ENCODE results near the gene SAFB. TPM values are rescaled to one million over a fixed set of nuclear protein-coding genes. Genes with fewer than 3 reads are reported as not detected.

SAFB gene
- total and polyA plus RNA-seq, 5 donors from 2014 or later = 36.9 to 204 (median 54.9) TPM

GRCh38 chr19:5678071-5678718, 55.3 kb downstream of the SAFB start:
- no peaks in the 10 kb centered on the region for H3K36me3 ChIP-seq (ENCODE audit: control insufficient read depth, insufficient read depth, low read length)
- no peak overlapping the region for H3K27ac ChIP-seq (ENCODE audit: insufficient read depth, low read length, poor library complexity, severe bottlenecking)
- Mint-ChIP-seq H3K4me3 (peak overlapping the region in 3 of 4 donors; percentile 13 to 51 (median 38)), H3K4me1 (peaks cover 0 to 30% (median 18%) of the 10 kb centered on the region in 4 donors), H3K9me3 (peaks cover 0 to 3% (median 0%) of the 10 kb centered on the region in 7 donors), H3K27ac (no peak overlapping the region), H3K36me3 (no peaks in the 10 kb centered on the region), H3K27me3 (peaks cover 6% of the 10 kb centered on the region)
- peaks cover 18% of the 10 kb centered on the region for H3K4me1 ChIP-seq (ENCODE audit: control insufficient read depth, insufficient read depth, low read length, poor library complexity, severe bottlenecking)
- DNase-seq (no peak), ATAC-seq (ENCODE audit: low read depth in 2 of 2) (no peak)
- no peaks in the 10 kb centered on the region for H3K27me3 ChIP-seq (ENCODE audit: control insufficient read depth, insufficient read depth, low read length)
- no peak overlapping the region for H3K4me3 ChIP-seq (ENCODE audit: low read depth, low read length)
- H3K9me3 ChIP-seq (ENCODE audit: control insufficient read depth in 2 of 2, low read length in 2 of 2) = no peaks in the 10 kb centered on the region

DNA sequence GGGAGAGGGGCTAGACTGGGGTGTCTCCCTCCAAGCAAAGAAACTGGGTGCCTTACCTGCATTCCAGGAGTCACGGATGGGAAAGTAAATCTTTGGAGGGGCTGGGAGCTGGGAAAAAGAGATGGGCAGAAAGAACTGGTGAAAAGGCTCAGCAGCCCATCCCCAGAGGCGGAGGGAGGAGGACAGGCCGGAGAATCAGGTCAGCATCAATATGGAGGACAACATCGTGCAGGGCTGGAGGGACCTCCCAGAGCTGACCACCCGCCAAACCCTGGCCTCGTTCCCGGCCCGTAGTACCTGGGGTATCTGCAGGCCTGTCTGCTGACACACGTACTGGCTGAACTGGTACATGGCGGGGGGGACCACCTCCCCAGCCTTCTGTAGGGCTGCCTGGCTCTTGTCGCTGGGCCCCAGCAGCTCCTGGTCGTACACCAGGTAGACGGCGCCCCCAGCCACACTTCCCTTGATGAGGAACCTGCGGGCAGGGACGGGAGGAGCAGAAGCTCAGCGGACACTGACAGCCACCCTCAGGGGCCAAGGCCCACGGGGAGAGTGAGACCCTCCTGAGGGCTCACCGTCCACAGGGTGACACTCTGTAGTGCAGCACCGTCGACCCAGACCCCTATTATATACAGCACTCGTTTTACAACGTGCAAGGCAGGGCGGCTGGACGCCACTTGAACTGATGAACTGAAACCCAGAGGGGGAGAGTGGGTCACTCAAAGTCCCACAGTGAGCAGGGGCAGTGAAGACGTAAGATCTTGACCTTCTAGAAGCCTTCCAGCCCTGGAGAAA, 56.6 kb downstream of the SAFB start:
- ATAC-seq (ENCODE audit: low read depth in 2 of 2) = no peak
- H3K27me3 ChIP-seq (ENCODE audit: control insufficient read depth, insufficient read depth, low read length) = no peaks in the 10 kb centered on the region
- peaks cover 8% of the 10 kb centered on the region for H3K27me3 Mint-ChIP-seq
- no peaks in the 10 kb centered on the region for H3K36me3 Mint-ChIP-seq
- H3K9me3 Mint-ChIP-seq = peaks cover 0 to 3% (median 0%) of the 10 kb centered on the region in 7 donors
- H3K27ac Mint-ChIP-seq = peak overlapping the region; percentile 92 to 100 (median 99)
- peak overlapping the region; percentile 80 for H3K4me3 ChIP-seq (ENCODE audit: low read depth, low read length)
- H3K36me3 ChIP-seq (ENCODE audit: control insufficient read depth, insufficient read depth, low read length) = no peaks in the 10 kb centered on the region
- H3K27ac ChIP-seq (ENCODE audit: insufficient read depth, low read length, poor library complexity, severe bottlenecking) = peak overlapping the region; percentile 97
- H3K9me3 ChIP-seq (ENCODE audit: control insufficient read depth in 2 of 2, low read length in 2 of 2) = no peaks in the 10 kb centered on the region
- peak in 1 of 3 donors; percentile 26 for DNase-seq
- peaks cover 18% of the 10 kb centered on the region for H3K4me1 ChIP-seq (ENCODE audit: control insufficient read depth, insufficient read depth, low read length, poor library complexity, severe bottlenecking)
- H3K4me1 Mint-ChIP-seq = peaks cover 0 to 35% (median 18%) of the 10 kb centered on the region in 4 donors
- H3K4me3 Mint-ChIP-seq = peak overlapping the region; percentile 92 to 94 (median 94)

GRCh38 chr19:5680084-5680436, 57.2 kb downstream of the SAFB start:
- Mint-ChIP-seq H3K27me3 (peaks cover 8% of the 10 kb centered on the region), H3K4me1 (peaks cover 0 to 35% (median 18%) of the 10 kb centered on the region in 4 donors), H3K36me3 (no peaks in the 10 kb centered on the region), H3K27ac (peak overlapping the region; percentile 92 to 100 (median 99)), H3K9me3 (peaks cover 0 to 3% (median 0%) of the 10 kb centered on the region in 7 donors), H3K4me3 (peak overlapping the region; percentile 92 to 94 (median 94))
- peak overlapping the region; percentile 97 for H3K27ac ChIP-seq (ENCODE audit: insufficient read depth, low read length, poor library complexity, severe bottlenecking)
- peaks cover 18% of the 10 kb centered on the region for H3K4me1 ChIP-seq (ENCODE audit: control insufficient read depth, insufficient read depth, low read length, poor library complexity, severe bottlenecking)
- H3K4me3 ChIP-seq (ENCODE audit: low read depth, low read length) = peak overlapping the region; percentile 80
- H3K27me3 ChIP-seq (ENCODE audit: control insufficient read depth, insufficient read depth, low read length) = no peaks in the 10 kb centered on the region
- H3K36me3 ChIP-seq (ENCODE audit: control insufficient read depth, insufficient read depth, low read length) = no peaks in the 10 kb centered on the region
- ATAC-seq (ENCODE audit: low read depth in 2 of 2) (no peak), DNase-seq (no peak)
- H3K9me3 ChIP-seq (ENCODE audit: control insufficient read depth in 2 of 2, low read length in 2 of 2) = no peaks in the 10 kb centered on the region

DNA sequence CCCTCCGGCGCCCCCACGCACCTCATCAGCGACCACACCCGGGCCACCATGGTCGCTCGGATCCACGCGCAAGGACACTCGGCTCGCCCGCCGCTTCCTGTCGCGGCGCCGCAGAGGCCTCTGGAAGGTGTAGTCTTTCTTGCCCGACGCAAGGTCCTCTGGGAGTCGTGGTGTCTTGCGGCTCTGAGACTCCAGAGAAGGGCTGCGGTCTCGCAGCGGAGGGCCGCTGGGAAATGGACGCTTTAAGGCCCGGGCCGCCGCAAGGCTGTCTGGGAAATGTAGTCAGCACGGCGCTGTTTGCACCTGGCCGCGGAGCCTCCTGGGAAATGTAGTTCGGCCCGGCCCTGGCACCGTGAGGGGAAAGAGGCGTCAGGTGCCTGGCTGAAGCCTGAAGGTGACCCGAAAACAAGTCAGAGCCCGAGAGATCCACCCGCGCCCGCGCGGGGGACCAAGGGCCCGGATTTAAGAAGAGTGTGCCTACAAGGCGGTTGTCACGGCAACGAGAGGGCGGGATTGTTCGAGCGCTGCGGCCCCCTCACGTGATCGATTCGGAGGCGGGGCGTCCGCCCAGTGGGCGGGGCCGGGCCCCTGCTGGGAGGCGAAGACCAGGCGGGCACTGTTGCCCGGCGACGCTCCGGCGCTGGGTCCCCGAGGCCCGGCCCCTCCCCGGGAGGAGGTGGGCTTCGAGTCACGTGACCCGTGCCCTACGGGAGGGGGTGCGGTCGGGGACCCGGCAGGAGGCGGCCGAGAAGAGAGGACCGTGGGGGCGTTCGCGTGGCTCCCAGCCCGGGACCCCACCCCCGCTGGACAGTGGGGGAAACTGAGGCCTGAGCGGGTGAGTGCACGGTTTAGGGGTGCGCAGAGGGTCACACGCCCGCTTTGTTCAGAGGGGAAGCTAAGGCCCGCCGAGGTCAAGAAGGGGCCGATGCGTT, 57.8 kb downstream of the SAFB start, which contains the start of the genes HSD11B1L and MICOS13:
HSD11B1L (plus strand) TSS at position 591 of the 932 bp plus-strand sequence. CDS start 3,806 bp downstream, outside the sequence.
MICOS13 (minus strand) TSS at position 80 of the 932 bp plus-strand sequence; CDS start at position 50, 30 bp downstream.
- peaks cover 0 to 35% (median 18%) of the 10 kb centered on the region in 4 donors for H3K4me1 Mint-ChIP-seq
- H3K4me1 ChIP-seq (ENCODE audit: control insufficient read depth, insufficient read depth, low read length, poor library complexity, severe bottlenecking) = peaks cover 18% of the 10 kb centered on the region
- peak within 1 kb of the TSS; percentile 92 to 94 (median 94) for H3K4me3 Mint-ChIP-seq
- DNase-seq (peak; percentile 97 to 99 (median 99)), ATAC-seq (ENCODE audit: low read depth in 2 of 2) (peak; percentile 95 to 97)
- H3K4me3 ChIP-seq (ENCODE audit: low read depth, low read length) = peak within 1 kb of the TSS; percentile 80
- peaks cover 8% of the 10 kb centered on the region for H3K27me3 Mint-ChIP-seq
- no peaks in the 10 kb centered on the region for H3K27me3 ChIP-seq (ENCODE audit: control insufficient read depth, insufficient read depth, low read length)
- H3K9me3 ChIP-seq (ENCODE audit: control insufficient read depth in 2 of 2, low read length in 2 of 2) = no peaks in the 10 kb centered on the region
- peak within 1 kb of the TSS; percentile 97 for H3K27ac ChIP-seq (ENCODE audit: insufficient read depth, low read length, poor library complexity, severe bottlenecking)
- H3K9me3 Mint-ChIP-seq = peaks cover 0 to 3% (median 0%) of the 10 kb centered on the region in 7 donors
- no peaks in the 10 kb centered on the region for H3K36me3 ChIP-seq (ENCODE audit: control insufficient read depth, insufficient read depth, low read length)
- H3K36me3 Mint-ChIP-seq = no peaks in the 10 kb centered on the region
- peak within 1 kb of the TSS; percentile 92 to 100 (median 99) for H3K27ac Mint-ChIP-seq

DNA sequence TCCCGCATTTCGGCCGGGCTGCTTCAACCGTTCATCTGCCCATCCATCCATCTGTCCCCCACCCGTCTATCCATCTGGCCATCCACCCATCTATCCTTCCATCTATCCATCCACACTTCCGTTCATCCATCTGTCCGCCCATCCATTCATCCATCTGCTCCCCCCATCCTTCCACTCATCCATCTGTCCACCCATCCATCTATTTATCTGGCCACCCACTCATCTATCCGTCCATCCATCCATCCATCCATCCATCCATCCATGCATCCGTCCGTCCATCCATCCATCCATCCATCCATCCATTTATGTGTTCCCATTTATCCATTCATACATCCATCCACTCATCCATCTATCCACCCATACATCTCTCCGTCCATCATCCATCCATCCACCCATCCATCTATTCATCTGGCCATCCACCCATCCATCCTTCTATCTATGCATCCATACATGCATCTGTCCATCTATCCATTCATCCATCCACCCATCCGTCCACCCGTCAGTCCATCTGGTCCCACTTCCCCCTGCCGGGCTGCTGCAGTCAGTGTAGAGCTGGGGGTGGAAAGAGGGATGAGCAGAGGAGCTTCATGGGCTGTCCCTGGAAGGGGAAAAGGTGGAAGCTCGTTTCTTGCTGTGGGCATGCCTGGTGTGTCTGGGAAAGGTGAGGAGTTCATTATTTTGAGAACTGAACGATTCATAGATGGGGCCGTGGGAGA, 58.7 kb downstream of the SAFB start:
- no peak overlapping the region for H3K4me3 ChIP-seq (ENCODE audit: low read depth, low read length)
- Mint-ChIP-seq H3K27me3 (peaks cover 8% of the 10 kb centered on the region), H3K4me3 (peak overlapping the region; percentile 29 to 86 (median 78)), H3K36me3 (no peaks in the 10 kb centered on the region), H3K4me1 (peaks cover 0 to 43% (median 18%) of the 10 kb centered on the region in 4 donors), H3K9me3 (peaks cover 0 to 4% (median 0%) of the 10 kb centered on the region in 7 donors), H3K27ac (peak overlapping the region; percentile 71 to 86 (median 82))
- H3K36me3 ChIP-seq (ENCODE audit: control insufficient read depth, insufficient read depth, low read length) = no peaks in the 10 kb centered on the region
- H3K4me1 ChIP-seq (ENCODE audit: control insufficient read depth, insufficient read depth, low read length, poor library complexity, severe bottlenecking) = peaks cover 23% of the 10 kb centered on the region
- no peak overlapping the region for H3K27ac ChIP-seq (ENCODE audit: insufficient read depth, low read length, poor library complexity, severe bottlenecking)
- no peaks in the 10 kb centered on the region for H3K27me3 ChIP-seq (ENCODE audit: control insufficient read depth, insufficient read depth, low read length)
- ATAC-seq (ENCODE audit: low read depth in 2 of 2) (no peak), DNase-seq (no peak)
- no peaks in the 10 kb centered on the region for H3K9me3 ChIP-seq (ENCODE audit: control insufficient read depth in 2 of 2, low read length in 2 of 2)

GRCh38 chr19:5682107-5682482, 59.2 kb downstream of the SAFB start:
- H3K36me3 Mint-ChIP-seq = no peaks in the 10 kb centered on the region
- Histone ChIP-seq H3K4me3 (ENCODE audit: low read depth, low read length) (no peak overlapping the region), H3K36me3 (ENCODE audit: control insufficient read depth, insufficient read depth, low read length) (no peaks in the 10 kb centered on the region), H3K4me1 (ENCODE audit: control insufficient read depth, insufficient read depth, low read length, poor library complexity, severe bottlenecking) (peaks cover 28% of the 10 kb centered on the region), H3K9me3 (ENCODE audit: control insufficient read depth in 2 of 2, low read length in 2 of 2) (no peaks in the 10 kb centered on the region), H3K27me3 (ENCODE audit: control insufficient read depth, insufficient read depth, low read length) (no peaks in the 10 kb centered on the region), H3K27ac (ENCODE audit: insufficient read depth, low read length, poor library complexity, severe bottlenecking) (no peak overlapping the region)
- peaks cover 0 to 44% (median 18%) of the 10 kb centered on the region in 4 donors for H3K4me1 Mint-ChIP-seq
- peaks cover 8% of the 10 kb centered on the region for H3K27me3 Mint-ChIP-seq
- ATAC-seq (ENCODE audit: low read depth in 2 of 2) = no peak
- no peak for DNase-seq
- peak overlapping the region in 1 of 3 donors; percentile 71 for H3K27ac Mint-ChIP-seq
- H3K9me3 Mint-ChIP-seq = peaks cover 0 to 4% (median 0%) of the 10 kb centered on the region in 7 donors
- peak overlapping the region; percentile 29 to 86 (median 78) for H3K4me3 Mint-ChIP-seq

All from CD4-positive, CD25-positive, alpha-beta regulatory T cell (primary cell).